Stimulated activated CD4-positive, alpha-beta T cell treated with anti-CD3 and anti-CD28 coated beads, TNF-alpha, amount 100 ng/mL, for 24 hours (primary cell): ENCODE results near the gene RBM25.
"Not testable (repeated sequence)": the region's sequence is repeated elsewhere in the genome, so short reads cannot be mapped to it uniquely, and the experiment has no call there.

ENCODE experiments used
- DNase-seq, 3 experiments: peaks; one replicate each; pipeline ENCODE4 v3.0.0-alpha.2; 2020; ENCODE audit warnings: low read depth in 3 of 3

Gene RBM25

GRCh38 chr14:73058224-73058921 lies at the start of gene RBM25:
TSS of gene RBM25 (plus strand) at chr14:73058534. CDS start at chr14:73071642, 13,108 bp downstream.
- DNase-seq, result peak; percentile 90 to 93 (median 93)

GRCh38 chr14:73011189-73011588 lies 47.1 kb upstream of the RBM25 start:
- DNase-seq, result not testable (repeated sequence)

- DNase-seq, result no peak
Observed at GRCh38 chr14:73014105-73014504, 44.2 kb upstream of the RBM25 start.

GRCh38 chr14:73015552-73015951 lies 42.8 kb upstream of the RBM25 start:
- not testable (repeated sequence) for DNase-seq

- not testable (repeated sequence) for DNase-seq
Observed at GRCh38 chr14:73016011-73016410, 42.3 kb upstream of the RBM25 start.

GRCh38 chr14:73022051-73022450 lies 36.3 kb upstream of the RBM25 start:
- no peak for DNase-seq

- DNase-seq, result no peak
Observed at GRCh38 chr14:73025544-73025943, 32.8 kb upstream of the RBM25 start.

- peak in 1 of 3 experiments; percentile 1 for DNase-seq
Observed at GRCh38 chr14:73026243-73026844, 32.0 kb upstream of the RBM25 start.

GRCh38 chr14:73026845-73027542 lies 31.3 kb upstream of the RBM25 start, which contains the start of gene ZFYVE1:
TSS of gene ZFYVE1 (minus strand) at chr14:73027106. CDS start at chr14:73024508, 2,598 bp downstream.
- peak; percentile 85 to 91 (median 85) for DNase-seq

- no peak for DNase-seq
Observed at GRCh38 chr14:73027546-73027945, 30.8 kb upstream of the RBM25 start.

GRCh38 chr14:73027984-73028383 lies 30.4 kb upstream of the RBM25 start:
- no peak for DNase-seq

GRCh38 chr14:73036706-73037450 lies 21.5 kb upstream of the RBM25 start:
- DNase-seq, result not testable (repeated sequence)

- no peak for DNase-seq
Observed at GRCh38 chr14:73047808-73048207, 10.5 kb upstream of the RBM25 start.

- DNase-seq, result no peak
Observed at GRCh38 chr14:73049428-73049827, 8.9 kb upstream of the RBM25 start.

- DNase-seq, result no peak
Observed at GRCh38 chr14:73055251-73055650, 3.1 kb upstream of the RBM25 start.

- no peak for DNase-seq
Observed at GRCh38 chr14:73057944-73058223, 450 bp upstream of the RBM25 start.

- DNase-seq, result no peak
Observed at GRCh38 chr14:73058922-73059673, 764 bp downstream of the RBM25 start.

- no peak for DNase-seq
Observed at GRCh38 chr14:73069585-73069984, 11.3 kb downstream of the RBM25 start.

GRCh38 chr14:73091044-73091443 lies 32.7 kb downstream of the RBM25 start:
- no peak for DNase-seq

GRCh38 chr14:73097421-73097820 lies 39.1 kb downstream of the RBM25 start:
- DNase-seq, result no peak

- DNase-seq, result no peak
Observed at GRCh38 chr14:73100334-73100733, 42.0 kb downstream of the RBM25 start.
